Measurements from ENCODE around the gene KLF13.

Gene KLF13

GRCh38 chr15:31372635-31373091 lies 46.0 kb downstream of the KLF13 start:
- peak; percentile 62 for DNase-seq (ENCODE audit: low read depth, low spot score)
- in situ Hi-C loops (cut with HindIII; ENCODE audit: low sequenced_read_pairs) = no loop called here
- no peak overlapping the region for H3K4me3 ChIP-seq (ENCODE audit: low read depth, low read length)
- TF ChIP-seq, protein P1, sequence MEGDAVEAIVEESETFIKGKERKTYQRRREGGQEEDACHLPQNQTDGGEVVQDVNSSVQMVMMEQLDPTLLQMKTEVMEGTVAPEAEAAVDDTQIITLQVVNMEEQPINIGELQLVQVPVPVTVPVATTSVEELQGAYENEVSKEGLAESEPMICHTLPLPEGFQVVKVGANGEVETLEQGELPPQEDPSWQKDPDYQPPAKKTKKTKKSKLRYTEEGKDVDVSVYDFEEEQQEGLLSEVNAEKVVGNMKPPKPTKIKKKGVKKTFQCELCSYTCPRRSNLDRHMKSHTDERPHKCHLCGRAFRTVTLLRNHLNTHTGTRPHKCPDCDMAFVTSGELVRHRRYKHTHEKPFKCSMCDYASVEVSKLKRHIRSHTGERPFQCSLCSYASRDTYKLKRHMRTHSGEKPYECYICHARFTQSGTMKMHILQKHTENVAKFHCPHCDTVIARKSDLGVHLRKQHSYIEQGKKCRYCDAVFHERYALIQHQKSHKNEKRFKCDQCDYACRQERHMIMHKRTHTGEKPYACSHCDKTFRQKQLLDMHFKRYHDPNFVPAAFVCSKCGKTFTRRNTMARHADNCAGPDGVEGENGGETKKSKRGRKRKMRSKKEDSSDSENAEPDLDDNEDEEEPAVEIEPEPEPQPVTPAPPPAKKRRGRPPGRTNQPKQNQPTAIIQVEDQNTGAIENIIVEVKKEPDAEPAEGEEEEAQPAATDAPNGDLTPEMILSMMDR (IDR thresholded peaks at IDR 0.05; ENCODE audit: low read depth, low read length) = no peak

DNA sequence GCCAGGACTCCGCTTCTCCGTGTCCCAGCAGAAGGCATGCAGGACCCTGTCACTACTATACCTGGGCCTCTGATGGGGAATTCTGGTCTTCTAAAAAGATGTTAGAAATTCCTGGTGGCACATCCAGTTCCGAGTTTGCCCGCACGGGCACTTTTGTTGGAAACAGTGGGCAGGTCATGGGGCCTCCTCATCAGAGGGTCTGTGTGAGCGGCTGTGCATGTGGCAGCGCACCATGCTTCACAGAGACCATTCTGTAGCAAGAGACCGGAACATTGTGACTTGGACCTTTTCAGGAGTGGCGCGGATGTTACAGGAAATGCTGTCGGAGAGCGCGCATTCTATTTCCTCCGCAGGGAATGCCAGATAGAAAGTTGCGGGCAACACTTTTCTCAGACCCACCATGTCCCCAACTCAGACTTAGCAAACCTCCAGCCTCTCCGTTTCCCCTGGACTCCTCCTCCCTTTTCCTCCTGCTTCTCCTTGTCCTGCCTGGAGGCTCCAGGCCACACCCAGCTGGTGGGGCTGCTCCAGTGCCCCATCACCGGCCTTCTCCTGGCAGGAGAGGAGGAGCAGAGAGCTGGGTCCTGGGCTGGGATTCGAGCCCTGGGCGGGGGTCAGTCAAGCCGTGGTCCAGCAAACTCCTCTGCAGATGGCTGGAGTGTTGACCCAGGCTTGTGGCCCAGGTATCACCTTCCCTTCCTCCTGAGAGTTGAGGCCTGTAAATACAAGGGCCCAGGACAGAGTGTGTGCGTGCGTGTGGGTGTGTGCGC lies 46.6 kb downstream of the KLF13 start:
- DNase-seq (ENCODE audit: low read depth, low spot score) = no peak
- in situ Hi-C loops (cut with HindIII; ENCODE audit: low sequenced_read_pairs) = no loop called here
- TF ChIP-seq, protein P1 (IDR thresholded peaks at IDR 0.05; ENCODE audit: low read depth, low read length) = no peak
- no peak overlapping the region for H3K4me3 ChIP-seq (ENCODE audit: low read depth, low read length)

DNA sequence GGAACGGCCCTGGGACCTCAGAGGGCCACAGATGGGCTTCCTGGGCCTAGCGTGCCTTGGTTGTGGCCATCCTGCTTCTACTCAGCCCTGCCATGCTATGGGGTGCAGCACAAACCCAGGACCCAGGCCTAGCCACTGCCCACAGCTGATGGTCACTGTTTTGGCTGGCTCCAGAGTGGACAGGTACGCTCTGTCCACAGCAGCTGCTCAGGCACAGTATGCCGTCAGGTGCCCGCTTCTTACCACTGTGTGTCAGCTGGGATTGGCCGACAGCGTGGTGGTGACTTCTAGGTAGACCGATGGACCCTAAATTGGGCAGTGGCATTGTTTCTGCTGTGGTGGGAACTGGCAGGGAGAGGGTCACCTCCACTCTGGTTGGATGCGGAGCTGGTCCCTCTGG lies 47.3 kb downstream of the KLF13 start:
- TF ChIP-seq, protein P1 (IDR thresholded peaks at IDR 0.05; ENCODE audit: low read depth, low read length) = no peak
- in situ Hi-C loops (cut with HindIII; ENCODE audit: low sequenced_read_pairs) = no loop called here
- H3K4me3 ChIP-seq (ENCODE audit: low read depth, low read length) = no peak overlapping the region
- DNase-seq (ENCODE audit: low read depth, low spot score) = no peak

- TF ChIP-seq, protein P1 (IDR thresholded peaks at IDR 0.05; ENCODE audit: low read depth, low read length) = no peak
- in situ Hi-C loops (cut with HindIII; ENCODE audit: low sequenced_read_pairs) = no loop called here
Measured at GRCh38 chr15:31374489-31374888, 47.9 kb downstream of the KLF13 start.

GRCh38 chr15:31374986-31375385 lies 48.4 kb downstream of the KLF13 start:
- no peak overlapping the region for H3K4me3 ChIP-seq (ENCODE audit: low read depth, low read length)
- in situ Hi-C loops (cut with HindIII; ENCODE audit: low sequenced_read_pairs) = no loop called here
- TF ChIP-seq, protein P1 (IDR thresholded peaks at IDR 0.05; ENCODE audit: low read depth, low read length) = no peak
- no peak for DNase-seq (ENCODE audit: low read depth, low spot score)

More at GRCh38 chr15:31374489-31374888, 47.9 kb downstream of the KLF13 start:
- no peak for DNase-seq (ENCODE audit: low read depth, low spot score)
- H3K4me3 ChIP-seq (ENCODE audit: low read depth, low read length) = no peak overlapping the region

GRCh38 chr15:31375772-31376171 lies 49.1 kb downstream of the KLF13 start:
- H3K4me3 ChIP-seq (ENCODE audit: low read depth, low read length) = no peak overlapping the region
- TF ChIP-seq, protein P1 (IDR thresholded peaks at IDR 0.05; ENCODE audit: low read depth, low read length) = no peak
- DNase-seq (ENCODE audit: low read depth, low spot score) = no peak
- in situ Hi-C loops (cut with HindIII; ENCODE audit: low sequenced_read_pairs) = no loop called here
